ENCODE results near the gene PLCB4.

GRCh38 chr20:9322661-9323060 is 253.8 kb downstream of the PLCB4 start:
- TF ChIP-seq, protein P1, sequence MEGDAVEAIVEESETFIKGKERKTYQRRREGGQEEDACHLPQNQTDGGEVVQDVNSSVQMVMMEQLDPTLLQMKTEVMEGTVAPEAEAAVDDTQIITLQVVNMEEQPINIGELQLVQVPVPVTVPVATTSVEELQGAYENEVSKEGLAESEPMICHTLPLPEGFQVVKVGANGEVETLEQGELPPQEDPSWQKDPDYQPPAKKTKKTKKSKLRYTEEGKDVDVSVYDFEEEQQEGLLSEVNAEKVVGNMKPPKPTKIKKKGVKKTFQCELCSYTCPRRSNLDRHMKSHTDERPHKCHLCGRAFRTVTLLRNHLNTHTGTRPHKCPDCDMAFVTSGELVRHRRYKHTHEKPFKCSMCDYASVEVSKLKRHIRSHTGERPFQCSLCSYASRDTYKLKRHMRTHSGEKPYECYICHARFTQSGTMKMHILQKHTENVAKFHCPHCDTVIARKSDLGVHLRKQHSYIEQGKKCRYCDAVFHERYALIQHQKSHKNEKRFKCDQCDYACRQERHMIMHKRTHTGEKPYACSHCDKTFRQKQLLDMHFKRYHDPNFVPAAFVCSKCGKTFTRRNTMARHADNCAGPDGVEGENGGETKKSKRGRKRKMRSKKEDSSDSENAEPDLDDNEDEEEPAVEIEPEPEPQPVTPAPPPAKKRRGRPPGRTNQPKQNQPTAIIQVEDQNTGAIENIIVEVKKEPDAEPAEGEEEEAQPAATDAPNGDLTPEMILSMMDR (conservative IDR thresholded peaks at IDR 0.05; ENCODE audit: low read depth in 2 of 2): no peak
- TF ChIP-seq, protein P2, sequence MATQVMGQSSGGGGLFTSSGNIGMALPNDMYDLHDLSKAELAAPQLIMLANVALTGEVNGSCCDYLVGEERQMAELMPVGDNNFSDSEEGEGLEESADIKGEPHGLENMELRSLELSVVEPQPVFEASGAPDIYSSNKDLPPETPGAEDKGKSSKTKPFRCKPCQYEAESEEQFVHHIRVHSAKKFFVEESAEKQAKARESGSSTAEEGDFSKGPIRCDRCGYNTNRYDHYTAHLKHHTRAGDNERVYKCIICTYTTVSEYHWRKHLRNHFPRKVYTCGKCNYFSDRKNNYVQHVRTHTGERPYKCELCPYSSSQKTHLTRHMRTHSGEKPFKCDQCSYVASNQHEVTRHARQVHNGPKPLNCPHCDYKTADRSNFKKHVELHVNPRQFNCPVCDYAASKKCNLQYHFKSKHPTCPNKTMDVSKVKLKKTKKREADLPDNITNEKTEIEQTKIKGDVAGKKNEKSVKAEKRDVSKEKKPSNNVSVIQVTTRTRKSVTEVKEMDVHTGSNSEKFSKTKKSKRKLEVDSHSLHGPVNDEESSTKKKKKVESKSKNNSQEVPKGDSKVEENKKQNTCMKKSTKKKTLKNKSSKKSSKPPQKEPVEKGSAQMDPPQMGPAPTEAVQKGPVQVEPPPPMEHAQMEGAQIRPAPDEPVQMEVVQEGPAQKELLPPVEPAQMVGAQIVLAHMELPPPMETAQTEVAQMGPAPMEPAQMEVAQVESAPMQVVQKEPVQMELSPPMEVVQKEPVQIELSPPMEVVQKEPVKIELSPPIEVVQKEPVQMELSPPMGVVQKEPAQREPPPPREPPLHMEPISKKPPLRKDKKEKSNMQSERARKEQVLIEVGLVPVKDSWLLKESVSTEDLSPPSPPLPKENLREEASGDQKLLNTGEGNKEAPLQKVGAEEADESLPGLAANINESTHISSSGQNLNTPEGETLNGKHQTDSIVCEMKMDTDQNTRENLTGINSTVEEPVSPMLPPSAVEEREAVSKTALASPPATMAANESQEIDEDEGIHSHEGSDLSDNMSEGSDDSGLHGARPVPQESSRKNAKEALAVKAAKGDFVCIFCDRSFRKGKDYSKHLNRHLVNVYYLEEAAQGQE (IDR thresholded peaks at IDR 0.05; ENCODE audit: unreplicated experiment): no peak
- no peak for TF ChIP-seq EZH2phosphoT487 (IDR thresholded peaks at IDR 0.05; ENCODE audit: unreplicated experiment)
- no peak for TF ChIP-seq CREB1 (CRISPR knock-in tag; IDR thresholded peaks at IDR 0.05; ENCODE audit: low read depth)
- no peak for TF ChIP-seq EZH2 (IDR thresholded peaks at IDR 0.05; ENCODE audit: low read depth, unreplicated experiment)
- no peak for TF ChIP-seq POLR2AphosphoS5 (IDR thresholded peaks at IDR 0.05; ENCODE audit: low read depth)
- no peak for TF ChIP-seq NANOG (IDR thresholded peaks at IDR 0.05; ENCODE audit: borderline replicate concordance)

All from GM23338 (cell line).